Measurements from ENCODE around the gene MAN1A1.

MAN1A1 gene

DNA sequence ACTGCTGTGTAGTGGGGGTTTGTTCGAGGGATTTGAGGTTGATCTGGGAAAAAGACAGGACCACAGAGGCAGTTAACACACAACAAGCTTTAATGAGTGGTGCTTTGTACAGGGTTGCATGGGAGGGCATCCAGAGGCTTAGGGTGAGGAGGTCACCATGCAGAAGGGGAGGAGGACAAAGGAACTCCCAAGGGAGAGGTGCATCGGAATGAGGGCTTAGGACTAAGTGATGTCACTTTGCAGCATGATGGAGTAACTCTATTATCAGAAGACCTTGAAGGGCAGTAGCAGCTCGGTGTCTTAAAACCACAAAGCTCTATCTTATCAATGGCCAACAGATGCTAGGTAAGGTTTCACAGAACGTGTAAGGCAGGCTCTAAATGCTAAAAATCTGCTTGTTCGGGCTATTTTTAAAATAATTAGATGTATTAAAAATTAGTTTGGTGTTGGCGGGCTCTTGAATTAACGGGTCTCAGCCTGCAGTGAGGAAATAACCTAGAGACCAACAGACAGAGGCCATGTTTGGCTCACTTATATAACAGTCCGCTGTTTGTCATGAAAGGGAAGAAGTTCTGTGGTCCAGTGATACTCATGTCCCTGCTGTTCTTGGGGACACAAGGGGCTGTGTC, 37.9 kb downstream of the MAN1A1 start:
- Histone ChIP-seq H3K4me1 (ENCODE audit: control insufficient read depth, low read length) (peaks cover 5% of the 10 kb centered on the region), H3K9me3 (ENCODE audit: control insufficient read depth, insufficient read depth, low read length) (no peaks in the 10 kb centered on the region), H3F3A (ENCODE audit: control insufficient read depth, insufficient read depth) (no peaks in the 10 kb centered on the region), H3K4me3 (ENCODE audit: low read length) (no peak overlapping the region), H3K4me2 (ENCODE audit: low read length) (no peak overlapping the region), H3K79me2 (ENCODE audit: control insufficient read depth, low read length) (no peaks in the 10 kb centered on the region), H4K20me1 (ENCODE audit: control insufficient read depth, insufficient read depth, low read depth, low read length) (no peaks in the 10 kb centered on the region), H3K36me3 (ENCODE audit: control insufficient read depth, low read length) (no peaks in the 10 kb centered on the region), H3K9me2 (replicated peaks; ENCODE audit: control insufficient read depth, low read length) (no peaks in the 10 kb centered on the region), H3K27me3 (ENCODE audit: control insufficient read depth, low read length) (no peaks in the 10 kb centered on the region), H3K27ac (ENCODE audit: low read depth, low read length) (no peak overlapping the region)
- no peak for TF ChIP-seq CTCF (IDR thresholded peaks at IDR 0.05; ENCODE audit: low read depth, low read length, poor library complexity, severe bottlenecking)

DNA sequence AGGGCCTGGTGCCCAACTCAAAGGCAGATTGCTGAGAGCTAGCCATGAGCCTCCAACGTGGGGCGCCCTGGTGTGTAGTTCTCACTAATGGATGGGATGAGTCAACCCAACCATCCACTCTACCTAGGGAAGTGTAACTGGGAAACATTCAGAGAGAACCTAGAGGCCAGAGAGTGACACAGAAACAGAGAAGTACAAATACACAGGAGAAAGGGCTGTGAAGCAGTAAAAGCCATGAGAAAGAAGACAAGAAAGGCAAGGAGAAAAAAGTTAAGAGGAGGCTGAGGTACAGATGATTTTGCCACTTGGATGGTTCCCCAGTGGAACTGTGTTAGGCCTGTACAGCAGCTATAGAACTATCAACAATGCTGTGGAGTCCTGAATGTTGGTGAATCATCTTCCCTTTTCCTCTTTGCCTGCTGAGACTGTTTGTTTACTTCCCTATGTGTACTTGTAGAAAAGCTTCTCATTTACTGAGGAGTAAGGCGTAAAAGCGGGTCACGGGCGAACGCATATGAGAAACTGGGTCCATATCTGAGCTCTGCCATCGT, 39.0 kb downstream of the MAN1A1 start:
- no peak overlapping the region for H3K4me3 ChIP-seq (ENCODE audit: low read length)
- no peaks in the 10 kb centered on the region for H3K9me2 ChIP-seq (replicated peaks; ENCODE audit: control insufficient read depth, low read length)
- no peaks in the 10 kb centered on the region for H3K9me3 ChIP-seq (ENCODE audit: control insufficient read depth, insufficient read depth, low read length)
- no peaks in the 10 kb centered on the region for H3K27me3 ChIP-seq (ENCODE audit: control insufficient read depth, low read length)
- H3K27ac ChIP-seq (ENCODE audit: low read depth, low read length): no peak overlapping the region
- H4K20me1 ChIP-seq (ENCODE audit: control insufficient read depth, insufficient read depth, low read depth, low read length): no peaks in the 10 kb centered on the region
- TF ChIP-seq CTCF (IDR thresholded peaks at IDR 0.05; ENCODE audit: low read depth, low read length, poor library complexity, severe bottlenecking): no peak
- TF ChIP-seq EZH2phosphoT487 (IDR thresholded peaks at IDR 0.05; ENCODE audit: borderline replicate concordance, low read length): no peak
- H3K4me2 ChIP-seq (ENCODE audit: low read length): no peak overlapping the region
- peaks cover 5% of the 10 kb centered on the region for H3K4me1 ChIP-seq (ENCODE audit: control insufficient read depth, low read length)
- H3K79me2 ChIP-seq (ENCODE audit: control insufficient read depth, low read length): no peaks in the 10 kb centered on the region
- H3F3A ChIP-seq (ENCODE audit: control insufficient read depth, insufficient read depth): no peaks in the 10 kb centered on the region
- no peaks in the 10 kb centered on the region for H3K36me3 ChIP-seq (ENCODE audit: control insufficient read depth, low read length)

- no peak overlapping the region for H3K4me3 ChIP-seq (ENCODE audit: low read length)
- H3K27ac ChIP-seq (ENCODE audit: low read depth, low read length): no peak overlapping the region
- H3K36me3 ChIP-seq (ENCODE audit: control insufficient read depth, low read length): no peaks in the 10 kb centered on the region
- no peaks in the 10 kb centered on the region for H3K9me2 ChIP-seq (replicated peaks; ENCODE audit: control insufficient read depth, low read length)
- no peak overlapping the region for H3K4me2 ChIP-seq (ENCODE audit: low read length)
- no peaks in the 10 kb centered on the region for H4K20me1 ChIP-seq (ENCODE audit: control insufficient read depth, insufficient read depth, low read depth, low read length)
- no peak for TF ChIP-seq EZH2phosphoT487 (IDR thresholded peaks at IDR 0.05; ENCODE audit: borderline replicate concordance, low read length)
- TF ChIP-seq CTCF (IDR thresholded peaks at IDR 0.05; ENCODE audit: low read depth, low read length, poor library complexity, severe bottlenecking): no peak
- H3K27me3 ChIP-seq (ENCODE audit: control insufficient read depth, low read length): no peaks in the 10 kb centered on the region
- H3K4me1 ChIP-seq (ENCODE audit: control insufficient read depth, low read length): no peaks in the 10 kb centered on the region
- no peaks in the 10 kb centered on the region for H3F3A ChIP-seq (ENCODE audit: control insufficient read depth, insufficient read depth)
- no peaks in the 10 kb centered on the region for H3K9me3 ChIP-seq (ENCODE audit: control insufficient read depth, insufficient read depth, low read length)
- H3K79me2 ChIP-seq (ENCODE audit: control insufficient read depth, low read length): no peaks in the 10 kb centered on the region
Observed at GRCh38 chr6:119308991-119309657, 40.4 kb downstream of the MAN1A1 start.
